ENCODE results near the gene LCLAT1. TPM values are rescaled to one million over a fixed set of nuclear protein-coding genes. Genes with fewer than 3 reads are reported as not detected.

LCLAT1 gene
- total and polyA plus RNA-seq, 2 donors (not counting 1 experiment from before 2014, with no cell fraction given) = 5.1 to 21.9 TPM

GRCh38 chr2:30654404-30654803 lies 207.4 kb downstream of the LCLAT1 start:
- H3K36me3 ChIP-seq (replicated peaks in 1 of 2; ENCODE audit: control extremely low read depth in 1 of 2, control insufficient read depth in 1 of 2, extremely low read depth in 1 of 2, insufficient read depth in 2 of 2, low read length in 1 of 2) = no peaks in the 10 kb centered on the region
- H3K9me3 ChIP-seq (ENCODE audit: control extremely low read depth in 1 of 3, control insufficient read depth in 2 of 3, insufficient read depth in 1 of 3, low read length in 2 of 3) = no peaks in the 10 kb centered on the region
- H3K4me2 ChIP-seq (replicated peaks; ENCODE audit: low read depth, low read length, poor library complexity, severe bottlenecking) = no peak overlapping the region
- no peak overlapping the region for H3K27ac ChIP-seq (ENCODE audit: low read length in 2 of 2)
- peaks cover 0 to 4% (median 0%) of the 10 kb centered on the region in 4 experiments for H3K27me3 ChIP-seq (replicated peaks in 1 of 4; ENCODE audit: control extremely low read depth in 1 of 4, control insufficient read depth in 3 of 4, insufficient read depth in 4 of 4, low read length in 3 of 4)
- H3K4me3 ChIP-seq (ENCODE audit: control extremely low read depth in 1 of 5, extremely low read depth in 1 of 5, insufficient read depth in 1 of 5, low read depth in 2 of 5, low read length in 4 of 5) = no peak overlapping the region
- no peaks in the 10 kb centered on the region for H4K20me1 ChIP-seq (ENCODE audit: control insufficient read depth, insufficient read depth, low read length, poor library complexity, severe bottlenecking)
- TF ChIP-seq EZH2 (IDR thresholded peaks at IDR 0.05; ENCODE audit: borderline replicate concordance, insufficient read depth, low read depth, low read length, poor library complexity, severe bottlenecking) (no peak), CTCF (IDR thresholded peaks at IDR 0.05) (no peak)
- 91% methylated on average over 2 of the region's 3 CpGs for WGBS (ENCODE audit: insufficient coverage)
- H3K9me3 Mint-ChIP-seq (ENCODE audit: insufficient read depth) = no peaks in the 10 kb centered on the region
- ATAC-seq (ENCODE audit: low read depth) (no peak), DNase-seq (no peak)
- no peak overlapping the region for H3K9ac ChIP-seq (ENCODE audit: low read length)
- H3K27me3 Mint-ChIP-seq = peaks cover under 1% of the 10 kb centered on the region
- no peaks in the 10 kb centered on the region for H3K79me2 ChIP-seq (ENCODE audit: control insufficient read depth, insufficient read depth, low read length)
- H3K4me3 Mint-ChIP-seq = no peak overlapping the region
- intact Hi-C loops (cut with micrococcal nuclease) = no loop called here
- no peaks in the 10 kb centered on the region for H3K4me1 ChIP-seq (ENCODE audit: control insufficient read depth in 2 of 2, insufficient read depth in 2 of 2, low read length in 2 of 2)
- no peak overlapping the region for H3K27ac Mint-ChIP-seq
- H3K4me1 Mint-ChIP-seq = no peaks in the 10 kb centered on the region
- no peak overlapping the region for H2AFZ ChIP-seq (ENCODE audit: insufficient read depth, low read depth, low read length, poor library complexity, severe bottlenecking)
- CTCF ChIA-PET = interaction anchor here (0.6 kb wide), 1 partner anchor 1895 kb away, joined by 3 read pairs; no protein-coding TSS in a partner anchor
- POLR2A ChIA-PET = no interaction called here

- Histone ChIP-seq H3K9me3 (ENCODE audit: control extremely low read depth in 1 of 3, control insufficient read depth in 2 of 3, insufficient read depth in 1 of 3, low read length in 2 of 3) (no peaks in the 10 kb centered on the region), H2AFZ (ENCODE audit: insufficient read depth, low read depth, low read length, poor library complexity, severe bottlenecking) (no peak overlapping the region), H3K4me2 (replicated peaks; ENCODE audit: low read depth, low read length, poor library complexity, severe bottlenecking) (no peak overlapping the region), H3K4me1 (ENCODE audit: control insufficient read depth in 2 of 2, insufficient read depth in 2 of 2, low read length in 2 of 2) (no peaks in the 10 kb centered on the region), H3K27ac (ENCODE audit: low read length in 2 of 2) (no peak overlapping the region), H3K79me2 (ENCODE audit: control insufficient read depth, insufficient read depth, low read length) (no peaks in the 10 kb centered on the region), H3K36me3 (replicated peaks in 1 of 2; ENCODE audit: control extremely low read depth in 1 of 2, control insufficient read depth in 1 of 2, extremely low read depth in 1 of 2, insufficient read depth in 2 of 2, low read length in 1 of 2) (no peaks in the 10 kb centered on the region), H3K9ac (ENCODE audit: low read length) (no peak overlapping the region), H3K4me3 (ENCODE audit: control extremely low read depth in 1 of 5, extremely low read depth in 1 of 5, insufficient read depth in 1 of 5, low read depth in 2 of 5, low read length in 4 of 5) (no peak overlapping the region), H4K20me1 (ENCODE audit: control insufficient read depth, insufficient read depth, low read length, poor library complexity, severe bottlenecking) (no peaks in the 10 kb centered on the region), H3K27me3 (replicated peaks in 1 of 4; ENCODE audit: control extremely low read depth in 1 of 4, control insufficient read depth in 3 of 4, insufficient read depth in 4 of 4, low read length in 3 of 4) (peaks cover 0 to 4% (median 0%) of the 10 kb centered on the region in 4 experiments)
- Mint-ChIP-seq H3K27me3 (peaks cover 5% of the 10 kb centered on the region), H3K9me3 (ENCODE audit: insufficient read depth) (no peaks in the 10 kb centered on the region), H3K27ac (no peak overlapping the region), H3K4me1 (no peaks in the 10 kb centered on the region), H3K4me3 (no peak overlapping the region)
- ChIA-PET CTCF (interaction anchor here (0.6 kb wide), 1 partner anchor 1896 kb away, joined by 3 read pairs; no protein-coding TSS in a partner anchor), POLR2A (no interaction called here)
- DNase-seq (no peak), ATAC-seq (ENCODE audit: low read depth) (no peak)
- intact Hi-C loops (cut with micrococcal nuclease) = no loop called here
- no peak for TF ChIP-seq EZH2 (IDR thresholded peaks at IDR 0.05; ENCODE audit: borderline replicate concordance, insufficient read depth, low read depth, low read length, poor library complexity, severe bottlenecking)
- no peak for TF ChIP-seq CTCF (IDR thresholded peaks at IDR 0.05)
- 73% methylated on average over 3 of the region's 6 CpGs for WGBS (ENCODE audit: insufficient coverage)
Observed at GRCh38 chr2:30655211-30655610, 208.2 kb downstream of the LCLAT1 start.

Data from B cell (primary cell).